Loucy (cell line): ENCODE data around the gene HADHA.

ENCODE experiments used
- CTCF ChIP-seq: fragments of 200-600 bp; sonication (generic); conservative IDR thresholded peaks from 2 replicates; pipeline ENCODE4 v1.5.1; 2014; ENCODE audit warnings: mild to moderate bottlenecking, antibody characterized with exemption, low read length
- EZH2phosphoT487 ChIP-seq: fragments of 200-600 bp; IDR thresholded peaks from 2 replicates; pipeline ENCODE4 v1.6.1; 2018; ENCODE audit warnings: antibody characterized with exemption, mild to moderate bottlenecking, moderate library complexity, borderline replicate concordance

GRCh38 chr2:26212011-26212410, 32.4 kb downstream of the HADHA start:
- TF ChIP-seq CTCF (no peak), EZH2phosphoT487 (no peak)
